ENCODE data around the gene PIP5K1C.

The PIP5K1C gene

GRCh38 chr19:3740431-3740830 lies 40.2 kb upstream of the PIP5K1C start:
- no peaks in the 10 kb centered on the region for H3K4me1 Mint-ChIP-seq
- H3K27ac Mint-ChIP-seq, result no peak overlapping the region

DNA sequence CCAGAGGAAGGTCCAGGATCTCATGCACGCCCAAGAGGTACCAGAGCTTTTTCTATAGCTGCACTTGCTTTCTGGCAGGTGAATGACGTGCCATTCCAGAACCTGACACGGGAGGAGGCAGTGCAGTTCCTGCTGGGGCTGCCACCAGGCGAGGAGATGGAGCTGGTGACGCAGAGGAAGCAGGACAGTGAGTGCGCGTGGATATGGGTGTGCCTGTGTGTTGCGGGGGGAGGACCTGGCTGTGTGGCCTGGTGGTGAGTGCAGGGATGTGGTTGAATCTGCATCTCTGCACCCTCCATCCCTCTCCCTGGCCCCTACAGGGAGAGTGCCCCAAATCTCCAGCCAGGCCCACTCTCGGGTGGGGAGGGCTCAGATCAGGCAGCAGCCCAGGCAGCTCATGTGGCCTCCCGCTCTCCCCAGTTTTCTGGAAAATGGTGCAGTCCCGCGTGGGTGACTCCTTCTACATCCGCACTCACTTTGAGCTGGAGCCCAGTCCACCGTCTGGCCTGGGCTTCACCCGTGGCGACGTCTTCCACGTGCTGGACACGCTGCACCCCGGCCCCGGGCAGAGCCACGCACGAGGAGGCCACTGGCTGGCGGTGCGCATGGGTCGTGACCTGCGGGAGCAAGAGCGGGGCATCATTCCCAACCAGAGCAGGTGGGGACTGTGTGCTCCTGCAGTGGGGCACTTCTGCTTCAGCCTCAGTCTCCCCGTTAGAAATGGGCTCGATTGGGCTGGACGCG lies 38.4 kb upstream of the PIP5K1C start:
- Mint-ChIP-seq H3K27me3 (ENCODE audit: low read depth, poor library complexity) (peaks cover 28% of the 10 kb centered on the region), H3K4me1 (no peaks in the 10 kb centered on the region), H3K4me3 (no peak overlapping the region), H3K36me3 (ENCODE audit: low read depth) (no peaks in the 10 kb centered on the region), H3K9me3 (no peaks in the 10 kb centered on the region), H3K27ac (no peak overlapping the region)
- no peak for TF ChIP-seq CTCF (IDR thresholded peaks at IDR 0.05)
- DNase-seq, result no peak

More at GRCh38 chr19:3740431-3740830, 40.2 kb upstream of the PIP5K1C start:
- TF ChIP-seq CTCF (IDR thresholded peaks at IDR 0.05), result no peak
- no peak for DNase-seq
- Mint-ChIP-seq H3K36me3 (ENCODE audit: low read depth) (no peaks in the 10 kb centered on the region), H3K4me3 (no peak overlapping the region), H3K9me3 (no peaks in the 10 kb centered on the region), H3K27me3 (ENCODE audit: low read depth, poor library complexity) (peaks cover 23% of the 10 kb centered on the region)

DNA sequence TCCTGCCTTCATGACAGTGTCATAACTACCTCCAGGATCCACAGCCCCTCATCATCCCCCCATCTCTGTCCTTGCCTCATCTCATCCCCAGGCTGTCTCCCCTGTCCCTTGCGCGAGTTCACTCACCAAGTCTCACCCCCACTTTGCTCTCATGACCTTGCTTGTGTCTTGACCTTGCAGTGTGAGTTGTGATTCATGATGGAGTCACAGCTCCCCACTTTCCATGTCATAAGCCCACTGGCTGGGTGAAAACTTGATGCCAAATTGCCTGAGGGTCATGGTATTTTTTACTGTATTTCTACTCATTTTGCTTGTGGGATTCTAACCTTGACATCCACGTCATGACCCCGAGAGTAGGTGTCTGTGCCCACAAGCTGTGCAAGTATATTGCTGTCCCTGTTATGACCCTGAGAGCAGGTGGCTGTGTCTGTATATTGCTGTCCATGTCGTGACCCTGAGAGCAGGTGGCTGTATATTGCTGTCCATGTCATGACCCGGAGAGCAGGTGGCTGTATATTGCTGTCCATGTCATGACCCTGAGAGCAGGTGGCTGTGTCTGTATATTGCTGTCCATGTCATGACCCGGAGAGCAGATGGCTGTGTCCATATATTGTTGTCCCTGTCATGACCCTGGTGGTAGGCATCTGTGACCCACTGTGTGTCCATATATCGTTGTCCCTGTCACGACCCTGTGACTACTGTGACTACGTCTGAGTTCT lies 37.4 kb upstream of the PIP5K1C start:
- no peak for DNase-seq
- Mint-ChIP-seq H3K27me3 (ENCODE audit: low read depth, poor library complexity) (peaks cover 32% of the 10 kb centered on the region), H3K4me1 (no peaks in the 10 kb centered on the region), H3K4me3 (no peak overlapping the region), H3K36me3 (ENCODE audit: low read depth) (no peaks in the 10 kb centered on the region), H3K27ac (no peak overlapping the region), H3K9me3 (no peaks in the 10 kb centered on the region)
- TF ChIP-seq CTCF (IDR thresholded peaks at IDR 0.05), result no peak

- no peak overlapping the region for H3K27ac Mint-ChIP-seq
- no peak for DNase-seq
- H3K27me3 Mint-ChIP-seq (ENCODE audit: low read depth, poor library complexity), result peaks cover 36% of the 10 kb centered on the region
- no peaks in the 10 kb centered on the region for H3K36me3 Mint-ChIP-seq (ENCODE audit: low read depth)
- no peaks in the 10 kb centered on the region for H3K4me1 Mint-ChIP-seq
- H3K9me3 Mint-ChIP-seq, result no peaks in the 10 kb centered on the region
- no peak overlapping the region for H3K4me3 Mint-ChIP-seq
- no peak for TF ChIP-seq CTCF (IDR thresholded peaks at IDR 0.05)
Observed at GRCh38 chr19:3736106-3736724, 35.9 kb upstream of the PIP5K1C start.

DNA sequence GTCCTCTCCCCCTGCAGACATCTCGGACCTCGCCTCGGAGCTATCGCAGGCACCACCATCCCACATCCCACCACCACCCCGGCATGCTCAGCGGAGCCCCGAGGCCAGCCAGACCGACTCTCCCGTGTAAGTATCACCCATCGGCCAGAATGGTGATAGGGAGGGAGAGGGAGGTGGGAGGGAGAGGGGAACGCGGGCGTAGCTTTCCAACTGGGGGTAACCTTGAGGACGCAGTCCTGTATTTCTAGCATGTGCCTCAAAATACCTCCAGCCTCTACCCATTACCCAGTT lies 34.0 kb upstream of the PIP5K1C start:
- H3K27me3 Mint-ChIP-seq (ENCODE audit: low read depth, poor library complexity), result peaks cover 33% of the 10 kb centered on the region
- no peaks in the 10 kb centered on the region for H3K36me3 Mint-ChIP-seq (ENCODE audit: low read depth)
- H3K27ac Mint-ChIP-seq, result no peak overlapping the region
- TF ChIP-seq CTCF (IDR thresholded peaks at IDR 0.05), result no peak
- H3K4me3 Mint-ChIP-seq, result no peak overlapping the region
- DNase-seq, result no peak
- no peaks in the 10 kb centered on the region for H3K9me3 Mint-ChIP-seq
- H3K4me1 Mint-ChIP-seq, result peaks cover 8% of the 10 kb centered on the region
